HAP-1 (cell line): Measurements from ENCODE around the gene CENPT.
"Not testable (repeated sequence)": the region's sequence is repeated elsewhere in the genome, so short reads cannot be mapped to it uniquely, and the experiment has no call there.

Source experiments
- DNase-seq, 2 experiments: peaks; one replicate each; pipeline ENCODE4 v3.0.0-alpha.2; 2016 to 2020; ENCODE audit warnings: low spot score in 2 of 2
- H3K27me3 ChIP-seq: fragments of 250-450 bp; sonication (Bioruptor Pico); 2 replicates; pipeline ENCODE4 v1.5.1; 2020; ENCODE audit warnings: low read depth, mild to moderate bottlenecking, moderate library complexity
- H3K36me3 ChIP-seq: fragments of 250-450 bp; sonication (Bioruptor Pico); replicated peaks from 2 replicates; pipeline ENCODE4 v1.5.1; 2020; ENCODE audit warnings: mild to moderate bottlenecking
- H3K4me1 ChIP-seq: fragments of 250-450 bp; sonication (Bioruptor Pico); 2 replicates; pipeline ENCODE4 v1.5.1; 2020; ENCODE audit warnings: mild to moderate bottlenecking
- H3K4me3 ChIP-seq: fragments of 250-450 bp; sonication (Bioruptor Pico); 2 replicates; pipeline ENCODE4 v1.5.1; 2020; ENCODE audit warnings: mild to moderate bottlenecking, moderate library complexity
- H3K9me3 ChIP-seq: fragments of 250-450 bp; sonication (Bioruptor Pico); 2 replicates; pipeline ENCODE4 v1.5.1; 2020; ENCODE audit warnings: mild to moderate bottlenecking, moderate library complexity
- in situ Hi-C: fragments of 300-500 bp; cut with MboI; formaldehyde crosslinking; loops from 3 replicates; pipeline ENCODE4 v1.14.3; 2020; ENCODE audit warnings: low sequenced_read_pairs, inconsistent platforms, mixed read lengths

CENPT gene

DNA sequence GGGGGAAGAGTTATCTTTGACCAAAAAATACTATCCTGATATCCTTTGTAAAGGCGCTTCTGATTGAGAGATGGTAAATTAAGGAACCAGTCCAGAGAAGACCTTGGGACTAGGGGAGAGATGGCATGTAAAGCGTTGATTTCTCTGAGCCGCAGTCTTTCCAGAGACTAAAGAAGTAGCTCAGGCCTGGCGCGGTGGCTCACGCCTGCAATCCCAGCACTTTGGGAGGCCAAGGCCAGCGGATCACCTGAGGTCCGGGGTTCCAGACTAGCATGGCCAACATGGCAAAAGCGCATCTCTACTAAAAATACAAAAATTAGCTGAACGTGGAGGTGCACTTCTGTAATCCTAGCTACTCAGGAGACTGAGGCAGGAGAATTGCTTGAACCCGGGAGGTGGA is 625 bp upstream of the CENPT start:
- peaks cover 40% of the 10 kb centered on the region for H3K36me3 ChIP-seq
- peaks cover 36% of the 10 kb centered on the region for H3K4me1 ChIP-seq
- no peaks in the 10 kb centered on the region for H3K9me3 ChIP-seq
- no peak for DNase-seq
- in situ Hi-C loops, result no loop called here
- H3K27me3 ChIP-seq, result no peaks in the 10 kb centered on the region
- H3K4me3 ChIP-seq, result peak overlapping the region; percentile 98

DNA sequence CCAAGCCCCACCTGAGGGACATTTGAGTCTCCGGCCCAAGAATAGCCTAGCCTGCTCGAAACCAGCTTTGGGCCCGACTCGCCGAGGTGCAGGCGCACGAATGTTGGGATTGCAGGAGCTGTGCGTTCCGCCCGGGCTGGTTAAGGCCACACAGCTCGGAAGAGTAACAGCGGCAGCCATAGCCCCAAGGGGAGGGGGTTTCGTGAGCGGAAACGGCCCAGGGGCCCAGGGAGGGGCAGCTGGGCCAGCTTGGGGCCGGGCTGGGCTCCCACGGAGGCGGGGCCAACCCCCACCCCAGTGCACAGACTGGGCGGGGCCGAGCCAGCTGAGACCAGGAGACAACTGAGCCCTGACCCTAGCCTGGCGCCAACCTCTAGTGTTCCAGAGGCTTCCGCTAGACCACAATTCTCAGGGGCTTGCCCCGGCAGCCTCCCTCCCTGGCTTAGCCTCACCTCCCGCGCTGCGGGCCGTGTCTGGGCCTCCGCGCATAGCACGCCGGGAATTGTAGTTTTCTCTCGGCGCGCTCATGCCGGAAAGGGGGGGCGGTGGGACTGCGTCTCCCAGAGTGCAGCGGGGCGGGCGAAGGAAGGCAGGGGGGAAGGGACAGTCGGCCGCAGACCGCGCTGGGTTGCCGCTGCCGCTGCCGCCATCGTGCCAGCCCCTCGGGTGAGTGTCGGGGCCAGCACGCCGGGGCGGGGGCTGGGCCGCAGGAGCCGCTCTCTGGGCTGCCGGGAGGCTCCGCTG is 1.0 kb downstream of the CENPT start, which contains the start of gene NUTF2:
TSS of gene NUTF2 (plus strand) at position 614 of the 744 bp plus-strand sequence. CDS start 18,198 bp downstream, outside the sequence.
- peaks cover 32% of the 10 kb centered on the region for H3K36me3 ChIP-seq

DNA sequence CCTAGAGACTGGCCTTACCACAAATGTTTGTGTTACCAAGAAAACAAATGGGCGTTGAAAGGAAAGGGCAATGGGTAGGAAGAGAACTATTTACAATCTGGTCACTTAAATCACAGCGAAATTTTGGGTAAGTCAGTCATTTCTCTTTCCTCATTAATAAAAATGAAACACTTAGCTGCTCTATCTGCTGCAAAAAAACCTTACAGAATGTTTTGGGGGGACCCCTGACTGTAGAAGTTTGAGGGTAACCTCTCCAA is 1.5 kb downstream of the CENPT start:
- Histone ChIP-seq H3K9me3 (no peaks in the 10 kb centered on the region), H3K4me1 (peaks cover 42% of the 10 kb centered on the region), H3K4me3 (peak overlapping the region; percentile 98), H3K36me3 (peaks cover 30% of the 10 kb centered on the region), H3K27me3 (no peaks in the 10 kb centered on the region)
- DNase-seq, result no peak
- in situ Hi-C loops, result no loop called here

More for the DNA sequence above, 1.0 kb downstream of the CENPT start, which contains the start of gene NUTF2:
- DNase-seq, result peak; percentile 95 to 98
- H3K4me3 ChIP-seq, result peak within 1 kb of the TSS; percentile 98
- no peaks in the 10 kb centered on the region for H3K9me3 ChIP-seq
- in situ Hi-C loops, result no loop called here
- H3K4me1 ChIP-seq, result peaks cover 37% of the 10 kb centered on the region
- H3K27me3 ChIP-seq, result no peaks in the 10 kb centered on the region

DNA sequence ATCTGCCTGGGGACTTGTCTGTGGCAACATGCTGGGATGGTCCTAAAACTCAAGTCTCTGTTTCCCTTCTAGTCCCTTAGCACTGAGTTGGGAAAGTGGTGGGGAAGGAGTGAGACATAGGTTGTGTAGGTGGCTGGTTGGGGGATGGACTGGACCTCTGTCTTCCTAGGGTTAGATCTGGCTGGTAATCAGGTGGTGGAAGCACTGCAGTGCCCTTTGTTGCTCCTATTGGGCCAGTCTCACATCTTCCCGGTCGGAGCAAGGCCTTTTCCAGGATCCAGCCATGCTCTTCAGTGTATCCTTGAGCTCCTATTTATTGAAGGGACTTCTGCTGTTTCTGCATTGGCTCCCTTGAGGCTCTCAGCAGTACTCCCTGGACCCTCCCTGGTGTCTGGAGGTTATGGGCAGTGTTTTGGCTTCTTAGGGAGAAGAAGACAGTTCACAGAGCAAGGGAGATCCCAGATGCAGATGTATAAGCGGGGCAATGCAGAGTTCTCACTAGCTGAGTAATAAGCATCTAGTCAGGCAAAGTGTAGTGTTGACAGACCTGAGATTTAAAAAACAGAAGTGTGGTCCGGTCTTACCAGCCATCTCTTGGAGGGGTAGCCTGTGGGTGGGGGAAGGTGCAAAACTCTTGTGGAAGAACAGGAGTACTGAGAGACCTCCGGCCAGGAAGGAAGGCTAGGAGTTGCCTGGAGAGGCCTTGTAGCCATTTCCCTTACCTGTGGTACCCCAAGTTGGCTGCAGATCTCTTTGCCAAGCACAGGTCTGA is 2.0 kb downstream of the CENPT start:
- DNase-seq, result peak in 1 of 2 experiments; percentile 18
- H3K9me3 ChIP-seq, result no peaks in the 10 kb centered on the region
- H3K36me3 ChIP-seq, result peaks cover 27% of the 10 kb centered on the region
- H3K4me3 ChIP-seq, result peak overlapping the region; percentile 98
- peaks cover 45% of the 10 kb centered on the region for H3K4me1 ChIP-seq
- H3K27me3 ChIP-seq, result no peaks in the 10 kb centered on the region
- in situ Hi-C loops, result no loop called here

- in situ Hi-C loops, result no loop called here
- Histone ChIP-seq H3K9me3 (no peaks in the 10 kb centered on the region), H3K36me3 (peaks cover 21% of the 10 kb centered on the region), H3K4me1 (peaks cover 47% of the 10 kb centered on the region), H3K4me3 (peak overlapping the region; percentile 89; the same call in 1 of the 2 replicates), H3K27me3 (no peaks in the 10 kb centered on the region)
- DNase-seq, result peak; percentile 8 to 47
Observed at GRCh38 chr16:67844497-67844896, 3.0 kb downstream of the CENPT start.

- Histone ChIP-seq H3K36me3 (peaks cover 11% of the 10 kb centered on the region; the same call in 1 of the 2 replicates), H3K4me3 (peak overlapping the region; percentile 89), H3K27me3 (no peaks in the 10 kb centered on the region), H3K9me3 (no peaks in the 10 kb centered on the region), H3K4me1 (peaks cover 44% of the 10 kb centered on the region)
- DNase-seq, result peak in 1 of 2 experiments; percentile 6
- in situ Hi-C loops, result no loop called here
Observed at GRCh38 chr16:67843343-67843765, 4.1 kb downstream of the CENPT start.

- no peaks in the 10 kb centered on the region for H3K27me3 ChIP-seq
- no peaks in the 10 kb centered on the region for H3K9me3 ChIP-seq
- H3K4me3 ChIP-seq, result peak overlapping the region; percentile 89
- peaks cover 38% of the 10 kb centered on the region for H3K4me1 ChIP-seq
- peak; percentile 39 to 73 for DNase-seq
- in situ Hi-C loops, result no loop called here
- H3K36me3 ChIP-seq, result peaks cover 11% of the 10 kb centered on the region; the same call in 1 of the 2 replicates
Observed at GRCh38 chr16:67842509-67843342, 4.8 kb downstream of the CENPT start.

GRCh38 chr16:67841816-67842508 is 5.5 kb downstream of the CENPT start, which contains the start of gene THAP11:
THAP11 (plus strand) TSS chr16:67842320; CDS start chr16:67842555, 235 bp downstream.
- in situ Hi-C loops, result no loop called here
- H3K27me3 ChIP-seq, result no peaks in the 10 kb centered on the region
- H3K4me3 ChIP-seq, result peak within 1 kb of the TSS; percentile 89
- H3K36me3 ChIP-seq, result peaks cover 7% of the 10 kb centered on the region; the same call in 1 of the 2 replicates
- peaks cover 38% of the 10 kb centered on the region for H3K4me1 ChIP-seq
- peak; percentile 95 to 97 for DNase-seq
- H3K9me3 ChIP-seq, result no peaks in the 10 kb centered on the region

- Histone ChIP-seq H3K36me3 (peaks cover 7% of the 10 kb centered on the region; the same call in 1 of the 2 replicates), H3K27me3 (no peaks in the 10 kb centered on the region), H3K9me3 (no peaks in the 10 kb centered on the region), H3K4me3 (peak overlapping the region; percentile 89), H3K4me1 (peaks cover 38% of the 10 kb centered on the region)
- in situ Hi-C loops, result no loop called here
- DNase-seq, result peak; percentile 65 to 93
Observed at GRCh38 chr16:67841198-67841815, 6.2 kb downstream of the CENPT start.

DNA sequence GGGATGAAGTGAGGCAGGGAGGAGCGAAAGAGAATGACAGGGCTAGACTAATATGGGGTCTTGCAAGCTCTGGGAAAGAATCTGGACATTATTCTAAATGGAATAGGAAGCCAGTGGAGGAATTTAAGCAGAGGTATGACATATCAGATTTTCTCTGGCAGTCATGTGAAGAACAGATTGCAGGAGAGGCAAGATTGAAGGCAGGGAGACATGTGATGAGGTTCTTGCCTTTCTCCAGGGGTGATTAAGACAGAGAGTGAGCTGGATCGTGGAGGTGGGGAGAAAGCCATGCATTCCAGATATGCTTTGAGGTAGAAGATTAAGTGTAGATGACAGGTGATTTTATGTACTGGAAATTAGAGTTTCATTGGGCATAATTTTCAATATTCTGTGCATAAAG is 9.7 kb downstream of the CENPT start:
- Histone ChIP-seq H3K9me3 (no peaks in the 10 kb centered on the region), H3K4me1 (peaks cover 16% of the 10 kb centered on the region), H3K4me3 (no peak overlapping the region), H3K27me3 (no peaks in the 10 kb centered on the region), H3K36me3 (no peaks in the 10 kb centered on the region)
- no peak for DNase-seq
- in situ Hi-C loops, result no loop called here

GRCh38 chr16:67837190-67837589 is 10.3 kb downstream of the CENPT start:
- H3K27me3 ChIP-seq, H3K4me3 ChIP-seq, H3K9me3 ChIP-seq, in situ Hi-C loops, DNase-seq, H3K36me3 ChIP-seq: not testable (repeated sequence)
- peaks cover 19% of the 10 kb centered on the region for H3K4me1 ChIP-seq

- Histone ChIP-seq H3K4me3 (peak overlapping the region; percentile 84), H3K9me3 (no peaks in the 10 kb centered on the region), H3K4me1 (peaks cover 8% of the 10 kb centered on the region; the same call in 1 of the 2 replicates), H3K27me3 (no peaks in the 10 kb centered on the region), H3K36me3 (peaks cover 31% of the 10 kb centered on the region)
- in situ Hi-C loops, result no loop called here
- DNase-seq, result no peak
Observed at GRCh38 chr16:67834242-67834614, 13.3 kb downstream of the CENPT start.
